A549 (cell line): ENCODE data around the gene CACNA1H.

Source experiments
- CBX8 ChIP-seq: fragments of 200-600 bp; sonication (generic); IDR thresholded peaks from 2 replicates; pipeline ENCODE4 v1.6.1; 2016
- CEBPB ChIP-seq, 2 experiments: fragments of >200 bp in 1 of 2; sonication (Bioruptor Twin) in 1 of 2; formaldehyde crosslinking in 1 of 2; IDR thresholded peaks; 2 replicates each; pipeline ENCODE4 v1.6.1; 2012 to 2016
- CTCF ChIP-seq: fragments of >200 bp; sonication (Bioruptor Twin); formaldehyde crosslinking; IDR thresholded peaks from 3 replicates; pipeline ENCODE4 v1.5.1; 2016
- EHMT2 ChIP-seq: fragments of 200-600 bp; sonication (generic); IDR thresholded peaks from 2 replicates; pipeline ENCODE4 v1.6.1; 2016; ENCODE audit warnings: antibody characterized with exemption, low read depth, mild to moderate bottlenecking, moderate library complexity
- GATA3 ChIP-seq: IDR thresholded peaks from 2 replicates; pipeline ENCODE4 v1.6.1; 2012; ENCODE audit warnings: borderline replicate concordance
- HEYL ChIP-seq: fragments of 250-450 bp; sonication (Bioruptor Pico); IDR thresholded peaks from 2 replicates; pipeline ENCODE4 v1.8.0; 2021; ENCODE audit warnings: mild to moderate bottlenecking, moderate library complexity
- HMGXB4 ChIP-seq: fragments of 250-450 bp; sonication (Bioruptor Pico); IDR thresholded peaks from 2 replicates; pipeline ENCODE4 v1.5.0; 2021; ENCODE audit warnings: mild to moderate bottlenecking, moderate library complexity, borderline replicate concordance
- MAZ ChIP-seq: fragments of 150-350 bp; IDR thresholded peaks from 2 replicates; pipeline ENCODE4 v1.6.1; 2014; ENCODE audit warnings: antibody characterized with exemption, low read depth, low read length, borderline replicate concordance
- MYC ChIP-seq: IDR thresholded peaks from 2 replicates; pipeline ENCODE4 v1.6.1; 2012; ENCODE audit warnings: mild to moderate bottlenecking, inconsistent platforms, low read length, improper control_type of control experiment, borderline replicate concordance
- NPAS2 ChIP-seq: fragments of 250-450 bp; sonication (Bioruptor Pico); IDR thresholded peaks from 2 replicates; pipeline ENCODE4 v1.8.0; 2022; ENCODE audit warnings: mild to moderate bottlenecking, moderate library complexity, borderline replicate concordance
- POLR2A ChIP-seq: IDR thresholded peaks from 2 replicates; pipeline ENCODE4 v1.6.1; 2012; ENCODE audit warnings: mild to moderate bottlenecking, low read length
- RAD21 ChIP-seq, 2 experiments: fragments of >200 bp in 1 of 2; sonication (Bioruptor Twin) in 1 of 2; formaldehyde crosslinking in 1 of 2; IDR thresholded peaks in 1 of 2; conservative IDR thresholded peaks in 1 of 2; 2 replicates in 1 of 2; 3 replicates in 1 of 2; pipeline ENCODE4 v1.6.1; 2012 to 2018; ENCODE audit warnings: inconsistent platforms in 1 of 2
- SMC3 ChIP-seq: fragments of >200 bp; sonication (Bioruptor Twin); formaldehyde crosslinking; IDR thresholded peaks from 3 replicates; pipeline ENCODE4 v1.6.1; 2018; ENCODE audit warnings: inconsistent platforms
- USF2 ChIP-seq: fragments of 450-650 bp; IDR thresholded peaks from 2 replicates; pipeline ENCODE4 v1.6.1; 2014; ENCODE audit warnings: antibody characterized with exemption

- TF ChIP-seq CBX8 (no peak), GATA3 (no peak), HEYL (CRISPR knock-in tag) (no peak), CTCF (no peak), MYC (no peak), CEBPB (IDR thresholded peaks at IDR 0.05) (no peak), EHMT2 (no peak), HMGXB4 (CRISPR knock-in tag) (no peak), RAD21 (conservative IDR thresholded peaks at IDR 0.05 in 1 of 2, IDR thresholded peaks at IDR 0.05 in 1 of 2) (no peak), NPAS2 (CRISPR knock-in tag) (no peak), USF2 (no peak), POLR2A (no peak), MAZ (no peak), SMC3 (no peak)
Measured at GRCh38 chr16:1149101-1149636, 3.7 kb upstream of the CACNA1H start.
